HEK293 (cell line): ENCODE data around the gene TTL.

Experiments used
- HIC1 ChIP-seq: fragments of 450-650 bp; formaldehyde crosslinking; IDR thresholded peaks from 2 replicates; pipeline ENCODE4 v1.5.1; 2016; ENCODE audit warnings: missing biosample characterization, missing genetic modification characterization
- KLF8 ChIP-seq: fragments of 450-650 bp; formaldehyde crosslinking; IDR thresholded peaks from 2 replicates; pipeline ENCODE4 v1.5.1; 2016; ENCODE audit warnings: missing biosample characterization, missing genetic modification characterization
- SALL2 ChIP-seq: fragments of 450-650 bp; formaldehyde crosslinking; IDR thresholded peaks from 2 replicates; pipeline ENCODE4 v1.5.0; 2017; ENCODE audit warnings: missing biosample characterization, mild to moderate bottlenecking, missing genetic modification characterization, borderline replicate concordance
- SCRT2 ChIP-seq: fragments of 450-650 bp; formaldehyde crosslinking; IDR thresholded peaks from 2 replicates; pipeline ENCODE4 v1.5.1; 2016; ENCODE audit warnings: missing biosample characterization, missing genetic modification characterization
- ZNF114 ChIP-seq: fragments of 450-650 bp; formaldehyde crosslinking; IDR thresholded peaks from 2 replicates; pipeline ENCODE4 v1.5.0; 2017; ENCODE audit warnings: missing biosample characterization, missing genetic modification characterization
- ZNF211 ChIP-seq: fragments of 450-650 bp; formaldehyde crosslinking; IDR thresholded peaks from 2 replicates; pipeline ENCODE4 v1.5.1; 2016; ENCODE audit warnings: low read depth, missing biosample characterization, missing genetic modification characterization
- ZNF292 ChIP-seq: fragments of 450-650 bp; formaldehyde crosslinking; IDR thresholded peaks from 2 replicates; pipeline ENCODE4 v1.5.1; 2016; ENCODE audit warnings: low read depth, missing biosample characterization, missing genetic modification characterization, borderline replicate concordance
- ZNF362 ChIP-seq: fragments of 450-650 bp; formaldehyde crosslinking; IDR thresholded peaks from 2 replicates; pipeline ENCODE4 v1.5.1; 2016; ENCODE audit warnings: missing biosample characterization, missing genetic modification characterization
- ZNF404 ChIP-seq: fragments of 450-650 bp; formaldehyde crosslinking; IDR thresholded peaks from 2 replicates; pipeline ENCODE4 v1.5.1; 2017; ENCODE audit warnings: missing biosample characterization, missing genetic modification characterization
- ZNF416 ChIP-seq: fragments of 450-650 bp; formaldehyde crosslinking; IDR thresholded peaks from 2 replicates; pipeline ENCODE4 v1.5.1; 2016; ENCODE audit warnings: missing biosample characterization, missing genetic modification characterization
- ZNF518A ChIP-seq: fragments of 450-650 bp; formaldehyde crosslinking; conservative IDR thresholded peaks from 2 replicates; pipeline ENCODE4 v1.5.1; 2016; ENCODE audit warnings: low read depth, missing biosample characterization, missing genetic modification characterization
- ZNF548 ChIP-seq: fragments of 450-650 bp; formaldehyde crosslinking; IDR thresholded peaks from 2 replicates; pipeline ENCODE4 v1.5.1; 2016; ENCODE audit warnings: missing biosample characterization, missing genetic modification characterization
- ZNF549 ChIP-seq: fragments of 450-650 bp; IDR thresholded peaks from 2 replicates; pipeline ENCODE4 v1.5.1; 2018; ENCODE audit warnings: missing biosample characterization, missing genetic modification characterization, mild to moderate bottlenecking, inconsistent platforms, moderate library complexity
- ZNF560 ChIP-seq: fragments of 450-650 bp; formaldehyde crosslinking; IDR thresholded peaks from 2 replicates; pipeline ENCODE4 v1.5.1; 2017; ENCODE audit warnings: missing biosample characterization, missing genetic modification characterization, borderline replicate concordance
- ZNF561 ChIP-seq: fragments of 450-650 bp; IDR thresholded peaks from 2 replicates; pipeline ENCODE4 v1.5.1; 2018; ENCODE audit warnings: missing biosample characterization, missing genetic modification characterization, borderline replicate concordance
- ZNF585B ChIP-seq: fragments of 450-650 bp; formaldehyde crosslinking; IDR thresholded peaks from 2 replicates; pipeline ENCODE4 v1.5.1; 2016; ENCODE audit warnings: missing biosample characterization, missing genetic modification characterization
- ZNF621 ChIP-seq: fragments of 450-650 bp; formaldehyde crosslinking; IDR thresholded peaks from 2 replicates; pipeline ENCODE4 v1.5.1; 2017; ENCODE audit warnings: missing biosample characterization, missing genetic modification characterization
- ZNF623 ChIP-seq: fragments of 450-650 bp; formaldehyde crosslinking; IDR thresholded peaks from 2 replicates; pipeline ENCODE4 v1.5.1; 2016; ENCODE audit warnings: missing biosample characterization, missing genetic modification characterization
- ZNF645 ChIP-seq: fragments of 450-650 bp; formaldehyde crosslinking; IDR thresholded peaks from 2 replicates; pipeline ENCODE4; 2016; ENCODE audit warnings: missing biosample characterization, missing genetic modification characterization
- ZNF658 ChIP-seq: fragments of 450-650 bp; formaldehyde crosslinking; IDR thresholded peaks from 2 replicates; pipeline ENCODE4; 2016; ENCODE audit warnings: missing biosample characterization, missing genetic modification characterization
- ZNF692 ChIP-seq: fragments of 450-650 bp; formaldehyde crosslinking; IDR thresholded peaks from 2 replicates; pipeline ENCODE4 v1.5.1; 2016; ENCODE audit warnings: missing biosample characterization, missing genetic modification characterization
- ZNF747 ChIP-seq: fragments of 450-650 bp; formaldehyde crosslinking; IDR thresholded peaks from 2 replicates; pipeline ENCODE4 v1.5.1; 2016; ENCODE audit warnings: missing biosample characterization, missing genetic modification characterization
- ZNF830 ChIP-seq: fragments of 450-650 bp; IDR thresholded peaks from 2 replicates; pipeline ENCODE4 v1.5.0; 2018; ENCODE audit warnings: missing biosample characterization, missing genetic modification characterization, low read depth, mild to moderate bottlenecking, moderate library complexity
- ZSCAN5A ChIP-seq: fragments of 450-650 bp; formaldehyde crosslinking; IDR thresholded peaks from 2 replicates; pipeline ENCODE4 v1.5.1; 2016; ENCODE audit warnings: missing biosample characterization, missing genetic modification characterization
- ZXDB ChIP-seq: fragments of 450-650 bp; formaldehyde crosslinking; IDR thresholded peaks from 2 replicates; pipeline ENCODE4 v1.5.1; 2016; ENCODE audit warnings: missing biosample characterization, missing genetic modification characterization

Gene TTL

GRCh38 chr2:112542123-112542983 lies 60.4 kb downstream of the TTL start, which contains the start of gene POLR1B (continued):
- TF ChIP-seq ZNF362 (tag by site-specific recombination) = no peak
- TF ChIP-seq HIC1 (tag by site-specific recombination) = no peak
- TF ChIP-seq ZNF623 (tag by site-specific recombination) = no peak; the same call in 1 of the 2 replicates
- no peak for TF ChIP-seq ZNF585B (tag by site-specific recombination)
- peak; percentile 99 for TF ChIP-seq SCRT2 (tag by site-specific recombination)
- TF ChIP-seq ZNF692 (tag by site-specific recombination) = 0 out of 2 replicates have a peak, but pooled peaks have one; percentile 39
- TF ChIP-seq ZNF404 (tag by site-specific recombination) = no peak
- TF ChIP-seq ZNF747 = no peak
- TF ChIP-seq ZXDB = peak; percentile 77
- no peak for TF ChIP-seq SALL2 (tag by site-specific recombination)
- 0 out of 2 replicates have a peak, but pooled peaks have one; percentile 28 for TF ChIP-seq ZSCAN5A (tag by site-specific recombination)
- peak; percentile 70 for TF ChIP-seq KLF8
- no peak for TF ChIP-seq ZNF548 (tag by site-specific recombination)
- no peak for TF ChIP-seq ZNF645 (tag by site-specific recombination)
- TF ChIP-seq ZNF830 (tag by site-specific recombination) = no peak
- TF ChIP-seq ZNF114 (tag by site-specific recombination) = no peak
- TF ChIP-seq ZNF658 (tag by site-specific recombination) = no peak
- no peak for TF ChIP-seq ZNF211
- no peak for TF ChIP-seq ZNF416 (tag by site-specific recombination)
- TF ChIP-seq ZNF518A (tag by site-specific recombination) = peak; percentile 53; the same call in 1 of the 2 replicates
- no peak for TF ChIP-seq ZNF621
- no peak for TF ChIP-seq ZNF292 (tag by site-specific recombination)
- 0 out of 2 replicates have a peak, but pooled peaks have one; percentile 51 for TF ChIP-seq ZNF561 (tag by site-specific recombination)
- TF ChIP-seq ZNF560 = no peak
- TF ChIP-seq ZNF549 = no peak
